Measurements from ENCODE around the gene ZNF786. TPM values are rescaled to one million over a fixed set of nuclear protein-coding genes. Genes with fewer than 3 reads are reported as not detected.
"Not testable (repeated sequence)": the region's sequence is repeated elsewhere in the genome, so short reads cannot be mapped to it uniquely, and the experiment has no call there.

Gene ZNF786
- total RNA-seq, 1 experiment from 2014 or later: 2.9 TPM

DNA sequence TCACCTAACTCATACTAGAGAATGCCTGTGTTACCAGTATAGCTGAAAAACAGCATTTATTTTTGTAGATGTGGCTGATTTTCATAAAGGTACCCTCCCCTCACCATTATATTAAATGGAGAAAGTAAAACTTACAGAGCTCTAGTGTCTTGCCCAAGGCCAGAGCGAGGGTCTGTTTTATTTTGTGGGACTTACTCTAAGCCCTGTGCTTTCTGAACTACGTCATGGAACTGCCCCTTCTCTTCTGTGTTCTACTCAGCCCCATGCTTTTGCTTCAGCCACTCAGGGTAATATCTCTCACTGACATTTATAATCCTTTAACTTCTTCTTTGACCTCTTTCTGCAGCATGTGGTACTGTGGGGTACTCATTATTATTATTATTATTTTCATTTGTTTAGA lies 10.3 kb upstream of the ZNF786 start:
- Histone ChIP-seq H3K27ac (no peak overlapping the region), H3K36me3 (no peaks in the 10 kb centered on the region), H3K4me3 (no peak overlapping the region), H3K9me3 (replicated peaks) (no peaks in the 10 kb centered on the region), H3K27me3 (replicated peaks) (no peaks in the 10 kb centered on the region), H3K4me1 (replicated peaks) (no peaks in the 10 kb centered on the region)
- DNase-seq (ENCODE audit: low read depth in 1 of 2, low spot score in 2 of 2): no peak

DNA sequence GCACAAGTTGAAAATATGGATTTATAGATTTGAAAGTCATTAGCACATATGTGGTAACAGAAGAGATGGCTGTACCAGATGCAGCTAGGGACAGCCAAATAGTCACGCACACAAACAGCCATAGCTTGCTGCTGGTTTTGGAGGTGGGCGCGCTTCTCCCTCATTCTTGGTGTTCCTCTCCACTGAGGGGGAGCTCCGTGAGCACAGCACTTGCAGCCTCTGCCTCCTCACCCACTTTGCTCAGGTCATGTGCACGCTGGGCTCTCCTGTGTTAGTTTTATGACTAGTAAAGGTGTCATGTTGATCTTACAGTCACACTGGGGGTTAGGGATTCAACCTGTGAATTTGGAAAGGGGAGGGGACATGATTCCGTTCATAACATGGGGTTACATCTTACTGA lies 8.5 kb upstream of the ZNF786 start:
- Histone ChIP-seq H3K27ac (no peak overlapping the region), H3K27me3 (replicated peaks) (no peaks in the 10 kb centered on the region), H3K4me3 (no peak overlapping the region), H3K36me3 (no peaks in the 10 kb centered on the region), H3K4me1 (replicated peaks) (no peaks in the 10 kb centered on the region), H3K9me3 (replicated peaks) (no peaks in the 10 kb centered on the region)
- no peak for DNase-seq (ENCODE audit: low read depth in 1 of 2, low spot score in 2 of 2)

DNA sequence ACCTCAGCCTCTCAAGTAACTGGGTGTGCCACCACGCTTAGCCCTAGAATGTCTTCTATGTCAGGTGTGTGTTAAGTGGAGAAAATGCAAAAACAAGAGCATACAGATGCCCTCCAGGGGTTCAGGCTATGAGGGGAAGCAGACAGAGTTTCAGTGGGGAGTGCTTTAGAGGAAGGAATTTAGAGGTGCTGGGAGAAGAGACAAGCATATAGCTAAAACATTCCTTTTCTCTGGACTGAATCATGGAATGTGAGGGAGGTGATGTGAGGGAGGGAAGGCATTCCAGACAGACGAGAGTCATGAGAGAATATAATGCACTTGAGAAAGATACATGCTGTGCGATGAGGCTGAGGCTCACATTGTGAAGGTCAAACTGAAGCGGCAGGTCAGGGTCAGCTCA lies 6.6 kb upstream of the ZNF786 start:
- Histone ChIP-seq H3K9me3 (replicated peaks) (no peaks in the 10 kb centered on the region), H3K27ac (no peak overlapping the region)
- no peak for DNase-seq (ENCODE audit: low read depth in 1 of 2, low spot score in 2 of 2)

DNA sequence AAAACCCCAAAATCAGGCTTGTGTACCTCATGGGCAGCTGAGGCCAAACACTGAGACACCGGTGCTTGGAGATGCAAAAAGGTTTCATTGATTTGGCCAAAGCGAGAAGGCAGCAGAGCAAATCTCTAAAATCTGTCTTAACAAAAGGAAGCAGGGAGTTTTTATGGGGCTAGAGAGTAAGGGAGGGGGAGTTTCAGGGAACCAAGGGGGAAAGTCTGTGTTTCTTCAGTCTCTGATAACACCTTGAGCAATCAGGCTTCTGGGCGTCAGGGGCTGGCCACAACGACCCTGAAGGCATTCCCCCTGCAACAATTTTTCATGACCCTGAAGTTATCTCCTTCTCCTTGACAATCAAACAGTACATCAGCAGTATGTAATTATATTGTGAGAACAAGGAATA lies 2.7 kb upstream of the ZNF786 start:
- no peaks in the 10 kb centered on the region for H3K27me3 ChIP-seq (replicated peaks)
- H3K9me3 ChIP-seq (replicated peaks): no peaks in the 10 kb centered on the region
- H3K36me3 ChIP-seq: peaks cover 3% of the 10 kb centered on the region
- no peak for DNase-seq (ENCODE audit: low read depth in 1 of 2, low spot score in 2 of 2)
- no peak overlapping the region for H3K27ac ChIP-seq
- H3K4me1 ChIP-seq (replicated peaks): peaks cover 11% of the 10 kb centered on the region
- no peak overlapping the region for H3K4me3 ChIP-seq

More for the DNA sequence above, 6.6 kb upstream of the ZNF786 start:
- no peak overlapping the region for H3K4me3 ChIP-seq
- H3K27me3 ChIP-seq (replicated peaks): no peaks in the 10 kb centered on the region
- no peaks in the 10 kb centered on the region for H3K4me1 ChIP-seq (replicated peaks)
- no peaks in the 10 kb centered on the region for H3K36me3 ChIP-seq

DNA sequence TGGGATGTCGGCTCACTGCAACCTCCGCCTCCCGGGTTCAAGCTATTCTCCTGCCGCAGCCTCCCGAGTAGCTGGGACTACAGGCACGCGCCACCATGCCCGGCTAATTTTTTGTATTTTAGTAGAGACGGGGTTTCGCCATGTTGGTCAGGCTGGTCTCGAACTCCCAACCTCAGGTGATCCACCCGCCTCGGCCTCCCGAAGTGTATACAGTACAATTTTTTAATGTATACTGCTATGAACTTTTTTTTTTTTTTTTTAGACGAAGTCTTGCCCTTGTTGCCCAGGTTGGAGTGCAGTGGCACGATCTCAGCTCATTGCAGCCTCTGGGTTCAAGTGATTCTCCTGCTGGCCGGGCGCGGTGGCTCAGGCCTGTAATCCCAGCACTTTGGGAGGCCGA lies 1.7 kb upstream of the ZNF786 start:
- H3K9me3 ChIP-seq (replicated peaks); H3K4me3 ChIP-seq; H3K36me3 ChIP-seq; H3K27ac ChIP-seq; H3K27me3 ChIP-seq (replicated peaks); DNase-seq (ENCODE audit: low read depth in 1 of 2, low spot score in 2 of 2): not testable (repeated sequence)
- peaks cover 11% of the 10 kb centered on the region for H3K4me1 ChIP-seq (replicated peaks)

DNA sequence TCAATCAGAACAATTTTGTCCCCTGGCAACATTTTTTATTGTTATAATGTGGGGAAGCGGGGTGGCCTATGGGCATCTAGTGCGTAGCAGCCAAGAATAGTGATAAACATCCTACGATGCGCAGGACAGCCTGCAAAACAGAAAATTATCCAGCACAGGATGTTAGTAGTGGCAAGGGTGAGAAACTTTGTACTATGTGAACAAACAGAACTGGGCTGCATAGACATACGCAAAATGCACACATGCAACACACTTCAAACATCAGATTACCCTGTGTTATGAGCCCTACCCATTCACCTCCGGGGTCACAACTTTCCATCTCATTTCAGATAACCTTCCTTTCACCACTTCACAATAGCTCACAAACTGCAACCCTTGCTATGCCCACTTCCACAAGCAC lies 3.1 kb downstream of the ZNF786 start:
- Histone ChIP-seq H3K9me3 (replicated peaks) (no peaks in the 10 kb centered on the region), H3K27ac (no peak overlapping the region), H3K4me1 (replicated peaks) (peaks cover 11% of the 10 kb centered on the region), H3K27me3 (replicated peaks) (no peaks in the 10 kb centered on the region), H3K4me3 (no peak overlapping the region), H3K36me3 (peaks cover 3% of the 10 kb centered on the region)
- DNase-seq (ENCODE audit: low read depth in 1 of 2, low spot score in 2 of 2): no peak

DNA sequence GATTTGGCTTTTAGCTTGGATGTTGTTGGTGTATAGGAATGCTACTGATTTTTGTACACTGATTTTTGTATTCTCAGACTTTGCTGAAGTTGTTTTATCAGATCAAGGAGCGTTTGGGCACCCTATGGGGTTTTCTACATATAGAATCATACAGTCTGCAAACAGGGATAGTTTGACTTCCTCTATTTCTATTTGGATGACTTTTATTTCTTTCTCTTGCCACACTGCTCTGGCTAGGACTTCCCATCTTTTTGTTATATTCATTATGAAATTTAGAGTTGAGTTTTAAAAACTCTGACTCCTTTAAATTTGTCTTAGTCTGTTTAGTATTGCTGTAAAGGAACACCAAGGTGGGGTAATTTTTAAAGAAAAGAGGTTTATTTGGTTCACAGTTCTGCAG lies 4.7 kb downstream of the ZNF786 start:
- no peak for DNase-seq (ENCODE audit: low read depth in 1 of 2, low spot score in 2 of 2)
- Histone ChIP-seq H3K27me3 (replicated peaks) (no peaks in the 10 kb centered on the region), H3K9me3 (replicated peaks) (no peaks in the 10 kb centered on the region), H3K4me1 (replicated peaks) (peaks cover 1% of the 10 kb centered on the region; the same call in 1 of the 2 replicates), H3K36me3 (peaks cover 3% of the 10 kb centered on the region), H3K27ac (no peak overlapping the region), H3K4me3 (no peak overlapping the region)

DNA sequence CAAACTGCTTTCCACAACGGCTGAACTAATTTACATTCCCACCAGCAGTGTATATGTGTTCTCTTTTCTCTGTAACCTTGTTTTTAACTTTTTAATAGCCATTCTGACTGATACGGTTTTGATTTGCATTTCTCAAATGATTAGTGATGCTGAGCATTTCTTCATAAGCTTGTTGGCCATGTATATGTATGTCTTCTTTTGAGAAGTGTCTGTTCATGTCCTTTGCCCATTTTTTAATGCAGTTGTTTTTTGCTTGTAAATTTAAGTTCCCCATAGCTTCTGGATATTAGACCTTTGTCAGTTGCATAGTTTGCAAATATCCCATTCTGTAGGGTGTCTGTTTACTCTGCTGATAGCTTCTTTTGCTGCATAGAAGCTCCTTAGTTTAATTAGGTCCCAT lies 6.1 kb downstream of the ZNF786 start:
- Histone ChIP-seq H3K4me1 (replicated peaks) (no peaks in the 10 kb centered on the region), H3K27ac (no peak overlapping the region), H3K27me3 (replicated peaks) (no peaks in the 10 kb centered on the region), H3K9me3 (replicated peaks) (no peaks in the 10 kb centered on the region), H3K36me3 (no peaks in the 10 kb centered on the region), H3K4me3 (no peak overlapping the region)
- DNase-seq (ENCODE audit: low read depth in 1 of 2, low spot score in 2 of 2): no peak

DNA sequence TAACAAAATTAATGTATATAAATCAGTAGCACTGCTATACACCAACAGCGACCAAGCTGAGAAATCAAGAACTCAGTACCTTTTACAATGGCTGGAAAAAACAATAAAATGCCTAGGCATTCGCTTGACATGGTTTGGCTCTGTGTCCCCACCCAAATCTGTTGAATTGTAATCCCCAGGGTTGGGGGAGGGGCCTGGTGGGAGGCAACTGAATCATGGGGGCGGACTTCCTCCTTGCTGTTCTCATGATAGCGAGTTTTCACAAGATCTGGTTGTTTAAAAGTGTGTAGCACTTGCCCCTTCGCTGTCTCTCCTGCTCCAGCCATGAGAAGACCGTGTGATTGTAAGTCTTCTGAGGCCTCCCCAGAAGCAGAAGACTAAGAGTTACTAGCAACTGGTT lies 8.6 kb downstream of the ZNF786 start:
- Histone ChIP-seq H3K27ac (no peak overlapping the region), H3K4me1 (replicated peaks) (no peaks in the 10 kb centered on the region), H3K27me3 (replicated peaks) (no peaks in the 10 kb centered on the region), H3K4me3 (no peak overlapping the region), H3K9me3 (replicated peaks) (no peaks in the 10 kb centered on the region), H3K36me3 (no peaks in the 10 kb centered on the region)
- DNase-seq (ENCODE audit: low read depth in 1 of 2, low spot score in 2 of 2): no peak

DNA sequence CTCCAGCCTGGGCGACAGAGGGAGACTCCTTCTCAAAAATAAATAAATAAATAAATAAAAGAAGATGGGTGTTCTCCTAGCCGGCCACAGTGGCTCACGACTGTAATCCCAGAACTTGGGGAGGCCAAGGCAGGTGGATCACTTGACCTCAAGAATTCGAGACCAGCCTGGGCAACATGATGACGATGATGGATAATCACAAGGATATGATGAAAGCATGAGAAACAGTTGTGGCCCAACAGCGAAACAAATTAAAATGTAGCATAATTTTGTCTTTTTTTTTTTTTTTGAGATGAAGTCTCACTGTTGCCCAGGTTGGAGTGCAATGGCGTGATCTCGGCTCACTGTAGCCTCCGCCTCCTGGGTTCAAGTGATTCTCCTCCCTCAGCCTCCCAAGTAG lies 12.9 kb downstream of the ZNF786 start:
- Histone ChIP-seq H3K4me1 (replicated peaks) (no peaks in the 10 kb centered on the region), H3K27ac (no peak overlapping the region), H3K36me3 (peaks cover 8% of the 10 kb centered on the region), H3K9me3 (replicated peaks) (no peaks in the 10 kb centered on the region), H3K4me3 (no peak overlapping the region), H3K27me3 (replicated peaks) (no peaks in the 10 kb centered on the region)
- no peak for DNase-seq (ENCODE audit: low read depth in 1 of 2, low spot score in 2 of 2)

DNA sequence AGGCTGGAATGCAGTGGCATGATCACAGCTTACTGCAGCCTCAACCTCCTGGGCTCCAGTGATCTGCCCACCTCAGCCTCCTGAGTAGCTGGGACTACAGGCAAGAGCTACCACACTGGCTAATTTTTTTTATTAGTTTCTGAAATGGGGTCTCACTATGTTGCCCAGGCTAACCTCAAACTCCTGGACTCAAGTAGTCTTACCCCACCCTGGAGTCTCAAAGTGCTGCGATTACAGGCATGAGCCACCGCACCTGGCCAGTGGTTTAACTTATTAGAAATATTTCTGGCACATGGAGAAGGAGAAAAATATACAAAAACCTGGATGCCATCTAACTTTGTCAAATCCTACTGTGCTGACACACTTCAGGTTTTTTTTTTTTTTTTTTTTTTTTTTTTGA lies 15.2 kb downstream of the ZNF786 start:
- no peaks in the 10 kb centered on the region for H3K4me1 ChIP-seq (replicated peaks)
- no peak overlapping the region for H3K27ac ChIP-seq
- H3K36me3 ChIP-seq: peaks cover 27% of the 10 kb centered on the region
- no peak for DNase-seq (ENCODE audit: low read depth in 1 of 2, low spot score in 2 of 2)
- H3K9me3 ChIP-seq (replicated peaks): no peaks in the 10 kb centered on the region
- no peak overlapping the region for H3K4me3 ChIP-seq
- H3K27me3 ChIP-seq (replicated peaks): no peaks in the 10 kb centered on the region

DNA sequence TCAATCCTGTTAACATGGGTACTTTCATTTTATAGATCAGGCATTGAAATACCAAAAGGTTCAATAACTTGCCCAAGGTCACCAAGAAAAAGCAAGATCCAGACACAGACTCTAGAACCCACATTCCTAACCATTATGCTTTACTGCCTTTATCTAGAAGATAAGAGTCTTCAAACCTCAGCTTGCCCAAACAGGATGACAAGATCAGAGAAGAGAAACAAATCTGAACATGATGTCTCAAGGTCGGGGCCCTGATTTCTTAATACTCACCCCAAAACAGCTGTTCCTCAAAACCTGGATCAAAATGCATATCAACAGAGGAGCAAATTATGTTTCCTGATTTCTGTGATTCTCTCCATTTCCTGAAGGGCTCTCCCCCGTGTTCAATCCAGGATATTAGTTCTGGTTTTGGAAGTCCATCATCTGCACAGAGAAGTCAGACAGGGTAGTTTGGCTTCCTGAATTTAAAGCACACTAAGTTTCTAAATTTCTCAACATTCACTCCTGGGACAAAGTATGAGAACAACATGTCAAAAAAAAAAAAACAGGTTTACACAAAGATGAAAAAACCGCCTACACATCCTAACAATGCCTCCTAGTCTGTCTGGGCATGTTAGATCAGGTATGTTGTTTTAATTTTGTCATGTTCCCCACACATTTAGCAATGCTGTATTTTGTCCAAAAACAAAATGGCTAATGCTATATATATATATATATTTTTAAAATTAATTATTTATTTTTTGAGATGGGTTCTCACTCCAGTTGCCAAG lies 16.2 kb downstream of the ZNF786 start:
- Histone ChIP-seq H3K4me1 (replicated peaks) (no peaks in the 10 kb centered on the region), H3K36me3 (peaks cover 27% of the 10 kb centered on the region), H3K9me3 (replicated peaks) (no peaks in the 10 kb centered on the region), H3K4me3 (no peak overlapping the region), H3K27me3 (replicated peaks) (no peaks in the 10 kb centered on the region), H3K27ac (no peak overlapping the region)
- no peak for DNase-seq (ENCODE audit: low read depth in 1 of 2, low spot score in 2 of 2)

DNA sequence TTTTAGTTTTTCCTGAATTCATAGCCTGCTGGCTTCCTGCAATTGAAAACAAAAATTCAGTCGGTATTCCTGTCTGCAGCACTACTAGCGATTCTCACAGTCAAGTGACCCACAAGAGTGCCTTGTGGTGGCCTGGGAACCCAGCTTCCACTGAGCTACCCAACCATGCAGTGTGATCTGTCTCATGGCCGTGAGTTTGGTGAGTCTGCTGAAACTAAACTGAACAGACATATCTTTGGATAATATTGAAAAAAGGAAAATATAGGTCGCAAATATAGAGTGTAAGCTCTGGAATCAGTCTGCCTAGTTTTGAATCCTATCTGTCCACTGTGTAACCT lies 18.1 kb downstream of the ZNF786 start:
- Histone ChIP-seq H3K36me3 (peaks cover 32% of the 10 kb centered on the region), H3K4me1 (replicated peaks) (no peaks in the 10 kb centered on the region), H3K27me3 (replicated peaks) (no peaks in the 10 kb centered on the region), H3K27ac (no peak overlapping the region), H3K4me3 (no peak overlapping the region), H3K9me3 (replicated peaks) (no peaks in the 10 kb centered on the region)
- no peak for DNase-seq (ENCODE audit: low read depth in 1 of 2, low spot score in 2 of 2)

DNA sequence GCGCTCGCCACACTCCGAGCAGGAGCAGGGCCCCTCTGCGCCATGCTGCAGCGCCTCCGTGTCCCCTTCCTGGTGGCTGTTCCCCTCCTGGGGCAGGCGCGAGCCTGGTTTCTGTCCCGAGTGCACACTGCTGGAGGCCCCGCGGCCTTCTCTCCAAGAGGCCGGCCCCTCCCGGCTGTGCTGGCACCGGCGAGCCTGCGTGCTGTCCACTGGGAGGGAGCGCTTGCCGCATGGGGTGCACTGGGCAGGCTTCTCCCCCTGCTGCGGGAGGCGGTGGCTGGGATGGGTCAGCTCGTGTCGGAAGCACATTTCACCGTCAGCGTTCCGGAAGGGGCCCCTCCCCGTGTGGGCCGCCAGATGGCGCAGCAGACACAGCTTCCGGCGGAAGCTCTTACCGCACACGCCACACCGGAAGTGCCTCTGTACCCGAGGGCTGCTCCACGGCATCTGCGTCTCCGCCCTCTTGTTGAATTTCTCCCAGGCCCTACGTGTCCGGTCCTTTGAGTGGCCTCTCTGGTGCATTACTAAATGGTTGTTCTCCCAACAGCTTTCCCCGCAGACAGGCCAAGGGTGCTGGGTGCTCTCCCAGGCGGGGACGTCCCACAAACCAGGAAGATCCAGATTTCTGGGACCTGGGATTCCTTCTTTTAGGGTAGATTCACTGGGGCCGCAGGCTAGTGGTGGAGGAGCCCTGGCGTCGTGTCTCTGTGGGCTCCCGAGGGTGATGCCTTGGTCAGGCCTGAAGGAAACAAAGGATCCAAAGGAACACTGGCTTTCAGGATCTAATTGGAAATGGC lies 18.7 kb downstream of the ZNF786 start:
- H3K36me3 ChIP-seq: peaks cover 32% of the 10 kb centered on the region
- no peak for DNase-seq (ENCODE audit: low read depth in 1 of 2, low spot score in 2 of 2)

More for the DNA sequence above, 18.7 kb downstream of the ZNF786 start:
- Histone ChIP-seq H3K27me3 (replicated peaks) (no peaks in the 10 kb centered on the region), H3K9me3 (replicated peaks) (no peaks in the 10 kb centered on the region), H3K27ac (no peak overlapping the region), H3K4me1 (replicated peaks) (no peaks in the 10 kb centered on the region), H3K4me3 (no peak overlapping the region)
